Vagina (tissue), 2 donors: ENCODE results near the gene SIRT2.
"Not testable (repeated sequence)": the region's sequence is repeated elsewhere in the genome, so short reads cannot be mapped to it uniquely, and the experiment has no call there.

Source experiments
- CTCF ChIP-seq, 3 experiments: fragments of 450-650 bp in 2 of 3; fragments of 200-600 bp in 1 of 3; sonication (generic) in 1 of 3; IDR thresholded peaks; one replicate each; pipeline ENCODE4 v1.5.1; 2017 to 2019; ENCODE audit warnings: antibody characterized with exemption in 3 of 3, mild to moderate bottlenecking in 2 of 3, moderate library complexity in 2 of 3
- POLR2A ChIP-seq, 2 donors: fragments of 450-650 bp; IDR thresholded peaks; one replicate each; pipeline ENCODE4 v1.6.1; 2017; ENCODE audit warnings: antibody characterized with exemption in 2 of 2, mild to moderate bottlenecking in 2 of 2, moderate library complexity in 2 of 2

- TF ChIP-seq POLR2A, CTCF (IDR thresholded peaks at IDR 0.05): not testable (repeated sequence)
Observed at GRCh38 chr19:38884691-38885090, 14.7 kb downstream of the SIRT2 start.
